ENCODE measurements around the gene RAET1G. TPM values are rescaled to one million over a fixed set of nuclear protein-coding genes. Genes with fewer than 3 reads are reported as not detected.

RAET1G gene
- total RNA-seq, 2 experiments from 2014 or later: not detected

DNA sequence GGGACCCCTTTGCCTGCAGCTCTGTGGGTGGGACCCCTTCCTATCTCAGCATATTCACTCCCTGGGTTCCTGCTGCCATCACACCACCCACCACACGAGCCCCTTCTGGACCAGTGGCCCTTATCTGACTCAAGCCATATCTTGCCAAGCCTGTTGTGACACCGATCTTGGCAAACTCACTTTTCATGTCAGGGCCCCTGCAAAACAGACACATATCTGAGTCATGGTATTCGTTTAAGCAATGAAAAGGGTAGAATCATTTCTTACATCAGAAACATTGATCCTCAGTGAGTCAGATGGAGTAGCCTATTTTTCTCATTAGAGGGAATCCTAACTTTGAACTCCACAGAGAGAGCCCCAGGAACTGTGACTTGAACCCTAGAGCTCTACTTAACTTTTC lies 35.6 kb downstream of the RAET1G start:
- Mint-ChIP-seq H3K36me3 (ENCODE audit: low read depth) (no peaks in the 10 kb centered on the region), H3K9me3 (no peaks in the 10 kb centered on the region), H3K27me3 (peaks cover 12% of the 10 kb centered on the region), H3K4me3 (no peak overlapping the region), H3K27ac (no peak overlapping the region), H3K4me1 (no peaks in the 10 kb centered on the region)
- POLR2A ChIA-PET: no interaction called here
- CTCF ChIA-PET: no interaction called here
- DNase-seq: no peak

- CTCF ChIA-PET: interaction anchor here (0.7 to 1.7 kb wide), 2 partner anchors 14 to 20 kb away, joined by 3 to 4 read pairs; no protein-coding TSS in a partner anchor
- Mint-ChIP-seq H3K36me3 (ENCODE audit: low read depth) (no peaks in the 10 kb centered on the region), H3K27me3 (peaks cover 19% of the 10 kb centered on the region), H3K4me1 (no peaks in the 10 kb centered on the region), H3K27ac (no peak overlapping the region), H3K9me3 (no peaks in the 10 kb centered on the region), H3K4me3 (no peak overlapping the region)
- POLR2A ChIA-PET: no interaction called here
- no peak for DNase-seq
Observed at GRCh38 chr6:149885888-149886287, 37.0 kb downstream of the RAET1G start.

- Mint-ChIP-seq H3K4me1 (no peaks in the 10 kb centered on the region), H3K27me3 (peaks cover 21% of the 10 kb centered on the region)
- POLR2A ChIA-PET: no interaction called here
Observed at GRCh38 chr6:149884617-149885016, 38.3 kb downstream of the RAET1G start.

DNA sequence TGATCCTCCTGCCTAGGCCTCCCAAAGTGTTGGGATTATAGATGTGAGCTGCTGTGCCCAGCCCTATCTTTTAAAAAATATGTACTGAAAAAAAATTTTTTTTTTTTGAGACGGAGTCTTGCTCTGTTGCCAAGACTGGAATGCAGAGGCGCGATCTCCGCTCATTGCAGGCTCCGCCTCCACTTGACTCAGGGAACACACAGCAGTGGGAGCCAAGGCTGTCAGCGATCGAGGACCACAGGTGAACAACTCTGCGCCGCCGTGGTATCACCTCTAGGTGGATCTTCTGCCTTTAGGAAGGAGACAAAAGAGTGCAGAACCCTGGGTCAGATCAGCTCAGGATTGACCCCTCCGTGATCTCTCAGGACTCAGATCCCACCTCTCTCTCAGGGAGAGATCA lies 38.7 kb downstream of the RAET1G start:
- H3K4me1 Mint-ChIP-seq: no peaks in the 10 kb centered on the region
- ChIA-PET POLR2A (no interaction called here), CTCF (no interaction called here)
- H3K9me3 Mint-ChIP-seq: no peaks in the 10 kb centered on the region
- H3K36me3 Mint-ChIP-seq (ENCODE audit: low read depth): no peaks in the 10 kb centered on the region
- peaks cover 23% of the 10 kb centered on the region for H3K27me3 Mint-ChIP-seq
- no peak for DNase-seq
- H3K27ac Mint-ChIP-seq: no peak overlapping the region
- H3K4me3 Mint-ChIP-seq: no peak overlapping the region

More at GRCh38 chr6:149884617-149885016, 38.3 kb downstream of the RAET1G start:
- no peak overlapping the region for H3K27ac Mint-ChIP-seq
- H3K36me3 Mint-ChIP-seq (ENCODE audit: low read depth): no peaks in the 10 kb centered on the region
- no peaks in the 10 kb centered on the region for H3K9me3 Mint-ChIP-seq
- H3K4me3 Mint-ChIP-seq: no peak overlapping the region
- DNase-seq: no peak
- CTCF ChIA-PET: no interaction called here

DNA sequence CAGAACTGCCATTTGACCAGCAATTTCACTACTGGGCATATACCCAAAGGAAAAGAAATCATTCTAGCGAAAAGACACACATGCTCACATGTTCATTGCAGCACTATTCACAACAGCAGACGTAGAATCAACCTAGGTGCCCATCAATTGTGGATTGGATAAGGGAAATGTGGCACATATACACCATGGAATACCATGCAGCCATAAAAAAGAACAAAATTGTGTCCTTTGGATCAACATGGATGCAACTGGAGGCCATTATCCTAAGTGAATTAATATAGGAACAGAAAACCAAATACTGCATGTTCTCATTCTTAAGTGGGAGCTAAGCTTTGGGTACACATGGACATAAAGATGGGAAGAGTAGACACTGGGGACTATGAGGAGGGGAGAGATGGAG lies 41.1 kb downstream of the RAET1G start:
- Mint-ChIP-seq H3K9me3 (no peaks in the 10 kb centered on the region), H3K27me3 (peaks cover 38% of the 10 kb centered on the region), H3K4me3 (no peak overlapping the region), H3K27ac (no peak overlapping the region), H3K36me3 (ENCODE audit: low read depth) (no peaks in the 10 kb centered on the region), H3K4me1 (no peaks in the 10 kb centered on the region)
- POLR2A ChIA-PET: no interaction called here
- CTCF ChIA-PET: interaction anchor here (1.2 kb wide), 1 partner anchor 10 kb away, joined by 3 read pairs; no protein-coding TSS in a partner anchor
- no peak for DNase-seq

GRCh38 chr6:149881066-149881766 lies 41.7 kb downstream of the RAET1G start:
- Mint-ChIP-seq H3K27ac (no peak overlapping the region), H3K4me3 (no peak overlapping the region), H3K4me1 (no peaks in the 10 kb centered on the region), H3K9me3 (no peaks in the 10 kb centered on the region), H3K36me3 (ENCODE audit: low read depth) (no peaks in the 10 kb centered on the region), H3K27me3 (peaks cover 43% of the 10 kb centered on the region)
- ChIA-PET CTCF (interaction anchor here (1.6 kb wide), 1 partner anchor 13 kb away, joined by 5 read pairs; no protein-coding TSS in a partner anchor), POLR2A (no interaction called here)
- DNase-seq: no peak

- no peak for DNase-seq
- no peaks in the 10 kb centered on the region for H3K9me3 Mint-ChIP-seq
- H3K4me1 Mint-ChIP-seq: no peaks in the 10 kb centered on the region
- ChIA-PET POLR2A (no interaction called here), CTCF (interaction anchor here (0.5 to 1.0 kb wide), 2 partner anchors 14 to 55 kb away, joined by 3 read pairs; no protein-coding TSS in a partner anchor)
- H3K27me3 Mint-ChIP-seq: peaks cover 45% of the 10 kb centered on the region
- no peak overlapping the region for H3K27ac Mint-ChIP-seq
- H3K4me3 Mint-ChIP-seq: no peak overlapping the region
- H3K36me3 Mint-ChIP-seq (ENCODE audit: low read depth): no peaks in the 10 kb centered on the region
Observed at GRCh38 chr6:149877659-149878058, 45.3 kb downstream of the RAET1G start.

GRCh38 chr6:149876241-149876933 lies 46.5 kb downstream of the RAET1G start:
- Mint-ChIP-seq H3K4me3 (no peak overlapping the region), H3K36me3 (ENCODE audit: low read depth) (no peaks in the 10 kb centered on the region), H3K27ac (no peak overlapping the region), H3K4me1 (no peaks in the 10 kb centered on the region), H3K9me3 (peaks cover 2% of the 10 kb centered on the region), H3K27me3 (peaks cover 46% of the 10 kb centered on the region)
- ChIA-PET CTCF (interaction anchor here (1.0 kb wide), 1 partner anchor 13 kb away, joined by 3 read pairs; no protein-coding TSS in a partner anchor), POLR2A (no interaction called here)
- no peak for DNase-seq

GRCh38 chr6:149872233-149872632 lies 50.7 kb downstream of the RAET1G start:
- CTCF ChIA-PET: interaction anchor here (1.2 kb wide), 1 partner anchor 10 kb away, joined by 3 read pairs; no protein-coding TSS in a partner anchor
- POLR2A ChIA-PET: no interaction called here
- Mint-ChIP-seq H3K4me3 (no peak overlapping the region), H3K27ac (no peak overlapping the region), H3K36me3 (ENCODE audit: low read depth) (no peaks in the 10 kb centered on the region), H3K9me3 (peaks cover 2% of the 10 kb centered on the region), H3K27me3 (peaks cover 39% of the 10 kb centered on the region), H3K4me1 (peaks cover under 1% of the 10 kb centered on the region)
- no peak for DNase-seq

GRCh38 chr6:149871182-149871581 lies 51.7 kb downstream of the RAET1G start:
- no peak overlapping the region for H3K27ac Mint-ChIP-seq
- peaks cover 2% of the 10 kb centered on the region for H3K4me1 Mint-ChIP-seq
- no peak overlapping the region for H3K4me3 Mint-ChIP-seq
- DNase-seq: no peak
- CTCF ChIA-PET: interaction anchor here (1.1 kb wide), 1 partner anchor 30 kb away, joined by 3 read pairs; no protein-coding TSS in a partner anchor
- H3K9me3 Mint-ChIP-seq: peaks cover 2% of the 10 kb centered on the region
- H3K36me3 Mint-ChIP-seq (ENCODE audit: low read depth): no peaks in the 10 kb centered on the region
- POLR2A ChIA-PET: no interaction called here
- peaks cover 32% of the 10 kb centered on the region for H3K27me3 Mint-ChIP-seq

DNA sequence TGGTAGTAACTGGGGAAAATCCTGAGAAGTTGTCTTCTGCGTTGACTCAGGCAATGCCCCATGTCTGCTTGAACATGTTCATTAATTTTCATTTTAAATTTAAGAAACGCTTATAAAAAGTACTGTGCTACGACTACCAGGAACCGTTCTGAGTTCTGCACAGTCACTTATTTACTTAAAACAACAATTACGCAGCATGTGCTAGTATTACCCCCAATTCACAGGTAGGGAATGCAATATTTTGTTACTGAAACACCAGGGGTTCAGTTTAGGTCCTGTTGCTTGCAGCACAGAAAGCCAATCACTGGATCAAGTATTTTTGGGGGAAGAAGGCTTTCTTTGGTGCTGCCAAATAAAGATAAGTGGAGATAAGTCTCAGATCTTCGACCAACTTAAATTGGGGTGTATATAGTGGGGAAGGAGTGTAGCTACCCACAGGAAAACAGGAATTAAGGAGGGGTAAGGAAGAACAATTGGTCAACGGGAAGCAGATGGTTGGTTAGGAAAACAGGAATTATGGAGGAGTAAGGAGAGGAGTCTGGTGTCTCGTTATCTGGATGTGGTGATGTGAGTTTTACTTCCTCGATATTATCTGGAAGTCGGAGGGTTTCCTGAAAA lies 53.5 kb downstream of the RAET1G start:
- H3K4me1 Mint-ChIP-seq: peaks cover 9% of the 10 kb centered on the region
- H3K27me3 Mint-ChIP-seq: peaks cover 35% of the 10 kb centered on the region

GRCh38 chr6:149867876-149868640 lies 54.9 kb downstream of the RAET1G start:
- DNase-seq: no peak
- Mint-ChIP-seq H3K36me3 (ENCODE audit: low read depth) (no peaks in the 10 kb centered on the region), H3K27ac (no peak overlapping the region), H3K27me3 (peaks cover 27% of the 10 kb centered on the region), H3K9me3 (peaks cover 2% of the 10 kb centered on the region), H3K4me1 (peaks cover 10% of the 10 kb centered on the region), H3K4me3 (no peak overlapping the region)
- POLR2A ChIA-PET: interaction anchor here (0.6 kb wide), 1 partner anchor 12 kb away, joined by 5 read pairs; no protein-coding TSS in a partner anchor
- CTCF ChIA-PET: interaction anchor here (0.5 to 1.2 kb wide), 2 partner anchors 13 to 115 kb away, joined by 3 to 5 read pairs; no protein-coding TSS in a partner anchor

More for the DNA sequence above, 53.5 kb downstream of the RAET1G start:
- Mint-ChIP-seq H3K27ac (no peak overlapping the region), H3K36me3 (ENCODE audit: low read depth) (no peaks in the 10 kb centered on the region), H3K4me3 (no peak overlapping the region), H3K9me3 (peaks cover 2% of the 10 kb centered on the region)
- POLR2A ChIA-PET: no interaction called here
- no peak for DNase-seq
- CTCF ChIA-PET: no interaction called here

Measured in activated CD4-positive, alpha-beta T cell treated with anti-CD3 and anti-CD28 coated beads, Interleukin-2, amount 10 ng/mL, durations not matched to agents 7 days and 5 days (primary cell).